Kidney (tissue), 14 donors: ENCODE data around the gene GOLGA5. TPM values are rescaled to one million over a fixed set of nuclear protein-coding genes. Genes with fewer than 3 reads are reported as not detected.
"Not testable (repeated sequence)": the region's sequence is repeated elsewhere in the genome, so short reads cannot be mapped to it uniquely, and the experiment has no call there.

Experiments used
- DNase-seq, 5 donors: peaks; one replicate each; pipeline ENCODE4 v3.0.0-alpha.2; 2013 to 2020
- FAIRE-seq: peaks from 2 replicates; lab custom pipeline; 2012; peaks lifted over from hg19 to GRCh38; lab: Jason Lieb, UNC
- H3K27ac ChIP-seq, 2 donors: one replicate each; pipeline ENCODE4 v1.7.0; 2013; ENCODE audit warnings: low read depth in 2 of 2, low read length in 2 of 2, inconsistent platforms in 1 of 2
- H3K27me3 ChIP-seq: one replicate; pipeline ENCODE4 v1.7.1; 2013; ENCODE audit warnings: low read length, inconsistent platforms; ENCODE audit not compliant: control insufficient read depth, insufficient read depth
- H3K36me3 ChIP-seq, 3 donors: one replicate each; pipeline versions ENCODE4 v1.7.0 to v1.7.1; 2013; ENCODE audit warnings: low read length in 3 of 3, control low read depth in 1 of 3, inconsistent platforms in 1 of 3; ENCODE audit not compliant: insufficient read depth in 3 of 3, control insufficient read depth in 2 of 3
- H3K4me1 ChIP-seq, 3 donors: one replicate each; pipeline versions ENCODE4 v1.7.0 to v1.7.1; 2013; ENCODE audit warnings: low read length in 3 of 3, inconsistent platforms in 1 of 3, low read depth in 1 of 3; ENCODE audit not compliant: control insufficient read depth in 2 of 3, insufficient read depth in 2 of 3
- H3K4me3 ChIP-seq, 3 donors: one replicate each; pipeline versions ENCODE4 v1.7.0 to v1.8.1; 2013; ENCODE audit warnings: low read length in 3 of 3, control low read depth in 1 of 3, inconsistent platforms in 1 of 3
- H3K9ac ChIP-seq, 3 donors: one replicate each; pipeline versions ENCODE4 v1.7.0 to v1.7.1; 2013; ENCODE audit warnings: low read length in 3 of 3, control low read depth in 1 of 3, inconsistent platforms in 1 of 3
- H3K9me3 ChIP-seq, 3 donors: one replicate each; pipeline versions ENCODE4 v1.7.0 to v1.7.1; 2013; ENCODE audit warnings: low read length in 3 of 3, control low read depth in 1 of 3, inconsistent platforms in 1 of 3; ENCODE audit not compliant: control insufficient read depth in 2 of 3, insufficient read depth in 1 of 3
- intact Hi-C: fragments of 100-400 bp; cut with DNase I; formaldehyde crosslinking; loops from one replicate; pipeline ENCODE4 v1.11.1; 2022
- polyA plus RNA-seq: library from polyadenylated mRNA; stranded (reverse); fragments of 350-450 nt; fragmentation: Illumina TruSeq; extraction: RNeasy Lipid Tissue Mini Kit (QIAGEN cat#74804); gene quantifications from one replicate; pipeline ENCODE4 v1.2.3, GENCODE V29; 2014; ENCODE audit warnings: low read depth, low replicate concordance; ENCODE audit not compliant: insufficient read depth
- total RNA-seq: library from RNA; stranded (reverse); fragmentation: NEBNext Ultra II Directional; extraction: Animal tissue kit (Norgen Biotek cat#: 25700); gene quantifications from one replicate; pipeline ENCODE4 v1.2.1, GENCODE V29; 2021
- TF ChIP-seq, protein P1 (sequence below): IDR thresholded peaks from 3 replicates; pipeline ENCODE4 v1.5.1; 2012; ENCODE audit warnings: mild to moderate bottlenecking, moderate library complexity, borderline replicate concordance; ENCODE audit not compliant: insufficient read depth; ENCODE audit errors: extremely low read depth
- donor health status: control.
- donor health status: control.
- donor health status: control.
- donor health status: control.
- donor health status: control.
- donor health status: DM: yes; HTN: yes; CAD: no.
- donor health status: Normal renal cell carcinoma (clear cell type).

The GOLGA5 gene
- total and polyA plus RNA-seq, 2 donors from 2014 or later, result 27.7 to 33.7 TPM

DNA sequence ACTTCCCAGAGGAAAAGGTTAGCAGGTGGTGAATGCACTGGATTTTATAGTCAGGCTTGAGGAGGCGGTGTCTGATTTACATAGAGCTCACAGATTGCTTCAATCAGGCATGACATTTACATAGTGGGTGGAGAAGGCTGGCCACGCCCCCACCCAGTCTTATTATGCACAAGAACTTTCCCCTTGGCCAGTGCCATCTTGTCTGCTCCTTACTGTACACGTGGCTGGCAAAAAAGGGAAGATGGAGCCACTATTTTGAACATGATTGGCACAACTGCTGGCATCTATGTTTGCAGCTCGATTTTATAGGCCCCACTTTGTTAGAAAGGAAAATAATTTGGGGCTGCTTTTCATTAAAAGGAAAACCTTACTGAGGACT is 34.8 kb upstream of the GOLGA5 start:
- no peaks in the 10 kb centered on the region for H3K27me3 ChIP-seq
- no peak overlapping the region for H3K4me3 ChIP-seq
- TF ChIP-seq, protein P1, sequence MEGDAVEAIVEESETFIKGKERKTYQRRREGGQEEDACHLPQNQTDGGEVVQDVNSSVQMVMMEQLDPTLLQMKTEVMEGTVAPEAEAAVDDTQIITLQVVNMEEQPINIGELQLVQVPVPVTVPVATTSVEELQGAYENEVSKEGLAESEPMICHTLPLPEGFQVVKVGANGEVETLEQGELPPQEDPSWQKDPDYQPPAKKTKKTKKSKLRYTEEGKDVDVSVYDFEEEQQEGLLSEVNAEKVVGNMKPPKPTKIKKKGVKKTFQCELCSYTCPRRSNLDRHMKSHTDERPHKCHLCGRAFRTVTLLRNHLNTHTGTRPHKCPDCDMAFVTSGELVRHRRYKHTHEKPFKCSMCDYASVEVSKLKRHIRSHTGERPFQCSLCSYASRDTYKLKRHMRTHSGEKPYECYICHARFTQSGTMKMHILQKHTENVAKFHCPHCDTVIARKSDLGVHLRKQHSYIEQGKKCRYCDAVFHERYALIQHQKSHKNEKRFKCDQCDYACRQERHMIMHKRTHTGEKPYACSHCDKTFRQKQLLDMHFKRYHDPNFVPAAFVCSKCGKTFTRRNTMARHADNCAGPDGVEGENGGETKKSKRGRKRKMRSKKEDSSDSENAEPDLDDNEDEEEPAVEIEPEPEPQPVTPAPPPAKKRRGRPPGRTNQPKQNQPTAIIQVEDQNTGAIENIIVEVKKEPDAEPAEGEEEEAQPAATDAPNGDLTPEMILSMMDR, result no peak
- intact Hi-C loops, result no loop called here
- H3K36me3 ChIP-seq, result no peaks in the 10 kb centered on the region
- H3K9ac ChIP-seq, result no peak overlapping the region
- DNase-seq, result peak in 3 of 5 donors; percentile 33 to 53 (median 50)
- FAIRE-seq, result no peak
- no peaks in the 10 kb centered on the region for H3K4me1 ChIP-seq
- no peak overlapping the region for H3K27ac ChIP-seq
- no peaks in the 10 kb centered on the region for H3K9me3 ChIP-seq

DNA sequence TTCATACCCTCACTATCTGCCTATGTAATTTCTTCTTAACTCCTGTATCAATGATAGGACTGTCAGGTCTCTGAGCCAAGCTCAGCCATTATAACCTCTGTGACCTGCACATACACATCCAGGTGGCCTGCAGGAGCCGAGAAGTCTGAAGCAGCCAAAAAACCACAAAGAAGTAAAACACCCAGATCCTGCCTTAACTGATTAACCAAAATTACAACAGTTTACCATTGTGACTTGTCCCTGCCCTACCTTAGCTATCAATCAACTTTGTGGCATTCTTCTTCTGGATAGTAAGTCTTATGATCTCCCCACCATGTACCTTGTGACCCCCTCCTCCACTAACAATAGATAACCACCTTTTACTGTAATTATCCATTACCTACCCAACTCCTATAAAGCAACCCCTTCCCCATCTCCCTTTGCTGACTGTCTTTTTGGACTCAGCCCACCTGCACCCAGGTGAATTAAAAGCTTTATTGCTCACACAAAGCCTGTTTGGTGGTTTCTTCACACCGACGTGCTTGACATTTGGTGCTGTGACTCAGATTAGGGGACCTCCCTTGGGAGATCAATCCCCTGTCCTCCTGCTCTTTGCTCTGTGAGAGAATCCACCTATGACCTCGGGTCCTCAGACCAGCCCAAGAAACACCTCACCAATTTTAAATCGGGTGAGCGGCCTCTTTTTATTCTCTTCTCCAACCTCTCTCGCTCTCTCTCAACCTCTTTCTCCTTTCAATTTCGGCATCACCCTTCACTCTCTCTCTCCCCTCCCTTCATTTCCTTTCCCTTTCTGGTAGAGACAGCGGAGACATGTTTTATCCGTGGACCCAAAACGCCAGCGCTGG is 34.2 kb upstream of the GOLGA5 start:
- H3K4me1 ChIP-seq, result no peaks in the 10 kb centered on the region
- intact Hi-C loops, result no loop called here
- H3K9ac ChIP-seq, result no peak overlapping the region
- no peaks in the 10 kb centered on the region for H3K9me3 ChIP-seq
- FAIRE-seq (no peak), DNase-seq (no peak)
- no peaks in the 10 kb centered on the region for H3K36me3 ChIP-seq
- TF ChIP-seq, protein P1, result no peak
- H3K27ac ChIP-seq, result no peak overlapping the region
- H3K27me3 ChIP-seq, result no peaks in the 10 kb centered on the region
- no peak overlapping the region for H3K4me3 ChIP-seq

DNA sequence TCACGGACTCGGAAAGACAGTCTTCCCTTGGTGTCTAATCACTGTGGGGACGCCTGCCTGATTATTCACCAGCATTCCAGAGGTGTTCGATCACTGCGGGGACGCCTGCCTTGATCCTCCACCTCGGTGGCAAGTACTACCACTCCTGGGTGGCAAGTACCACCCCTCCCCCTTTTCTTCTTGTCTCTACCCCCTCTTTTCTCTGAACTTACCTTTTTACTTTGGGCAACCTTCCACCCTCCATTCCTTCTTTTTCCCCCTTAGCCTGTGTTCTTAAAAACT is 33.6 kb upstream of the GOLGA5 start:
- Histone ChIP-seq H3K4me1 (no peaks in the 10 kb centered on the region), H3K36me3 (no peaks in the 10 kb centered on the region), H3K9me3 (no peaks in the 10 kb centered on the region), H3K27ac (no peak overlapping the region), H3K27me3 (no peaks in the 10 kb centered on the region), H3K4me3 (no peak overlapping the region), H3K9ac (no peak overlapping the region)
- FAIRE-seq (no peak), DNase-seq (no peak)
- intact Hi-C loops, result no loop called here
- TF ChIP-seq, protein P1, result no peak

DNA sequence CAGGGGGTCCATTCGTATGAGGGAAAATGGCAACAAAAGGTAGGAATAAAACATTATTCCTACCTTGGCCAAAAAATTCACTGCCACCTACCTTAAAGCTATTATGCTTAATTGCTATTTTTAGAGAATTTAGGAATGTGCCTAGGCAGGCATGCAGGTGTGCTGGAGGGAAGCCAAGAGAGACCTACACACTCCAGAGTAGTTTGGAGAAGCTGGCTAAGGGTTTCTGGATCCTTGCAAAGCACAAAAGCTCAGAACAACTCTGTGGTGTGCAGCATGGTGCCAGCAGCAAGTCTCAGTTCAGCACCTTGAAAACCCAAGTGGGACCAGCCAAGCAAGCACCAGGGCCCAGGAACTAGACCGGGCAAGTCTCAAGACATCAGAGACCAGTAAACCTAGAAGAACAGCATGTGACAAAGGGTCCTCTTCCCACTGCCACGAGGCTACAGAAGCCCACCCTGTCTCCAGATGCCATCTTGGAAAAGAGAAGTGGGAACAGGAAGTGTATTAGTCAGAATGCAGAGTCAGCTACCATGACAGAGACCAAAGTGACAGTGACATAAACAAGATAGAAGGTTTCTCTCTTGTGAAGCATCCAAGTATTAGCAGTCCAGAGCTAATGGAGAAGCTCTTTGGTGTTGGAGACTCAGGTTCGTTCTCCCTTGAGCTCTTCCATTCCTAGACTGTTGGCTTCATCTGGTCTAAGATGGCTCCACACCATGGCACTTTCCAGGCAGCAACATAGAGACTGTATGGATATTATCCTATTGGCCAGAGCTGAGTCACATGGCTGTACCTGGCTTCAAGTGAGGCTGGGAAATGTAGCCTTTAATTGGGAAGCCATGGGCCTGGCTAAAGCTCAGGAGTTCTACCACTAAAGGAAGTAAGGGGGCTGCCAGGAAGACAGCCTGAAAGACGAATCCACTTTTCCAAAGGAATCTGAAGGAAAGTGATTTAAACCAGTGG is 30.2 kb upstream of the GOLGA5 start:
- H3K36me3 ChIP-seq, H3K27me3 ChIP-seq, DNase-seq, FAIRE-seq, H3K4me1 ChIP-seq, H3K4me3 ChIP-seq, H3K9me3 ChIP-seq, H3K27ac ChIP-seq, intact Hi-C loops, H3K9ac ChIP-seq: not testable (repeated sequence)

DNA sequence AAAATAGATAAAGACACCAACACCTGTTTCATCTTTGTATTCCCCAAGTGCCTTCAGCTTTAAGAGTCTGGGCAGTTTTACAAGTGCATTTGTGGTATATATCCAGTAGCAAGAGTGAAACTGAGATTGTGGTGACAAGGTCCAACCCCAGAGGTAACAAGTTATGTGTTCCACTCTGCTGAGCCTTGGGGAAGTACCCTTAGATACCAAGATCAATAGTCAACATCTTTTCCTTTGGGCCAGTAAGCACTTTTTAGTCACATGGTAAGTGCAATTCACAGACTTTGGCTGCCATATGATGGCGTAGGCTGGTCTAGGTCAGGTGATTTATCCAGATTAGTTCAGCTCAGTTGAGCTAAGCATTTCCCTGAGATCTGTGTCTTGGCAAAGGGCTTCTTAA is 25.9 kb upstream of the GOLGA5 start:
- FAIRE-seq (peak; percentile 73), DNase-seq (peak in 3 of 5 donors; percentile 21 to 66 (median 65))
- H3K9ac ChIP-seq, H3K4me3 ChIP-seq, H3K9me3 ChIP-seq, intact Hi-C loops, H3K4me1 ChIP-seq, H3K36me3 ChIP-seq, H3K27me3 ChIP-seq: not testable (repeated sequence)
- H3K27ac ChIP-seq, result peak overlapping the region; percentile 6 to 87
